ENCODE data around the gene RPTOR.

The RPTOR gene

DNA sequence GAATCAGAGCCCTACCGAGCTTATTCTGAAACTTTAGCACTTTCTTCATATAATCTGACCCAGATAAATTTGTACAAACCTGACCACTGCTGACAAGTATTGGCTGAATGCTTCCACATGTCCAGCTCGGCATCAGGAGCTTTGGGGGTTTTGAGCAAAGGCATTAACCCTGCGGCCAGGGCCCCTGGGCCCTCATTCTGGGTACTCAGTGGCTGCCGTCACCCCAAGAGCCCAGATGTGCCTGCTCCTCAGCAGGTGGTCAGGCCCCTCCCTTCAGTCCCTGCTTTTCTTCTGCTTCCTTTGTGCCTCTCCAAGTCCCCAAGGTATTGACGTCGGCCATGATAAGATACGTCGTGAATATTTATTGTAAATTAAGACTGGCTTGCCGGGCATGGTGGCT is 399.7 kb downstream of the RPTOR start:
- intact Hi-C loops (cut with micrococcal nuclease), result no loop called here
- Mint-ChIP-seq H3K36me3 (ENCODE audit: low read depth) (peaks cover 82% of the 10 kb centered on the region), H3K4me3 (no peak overlapping the region), H3K27me3 (no peaks in the 10 kb centered on the region), H3K4me1 (ENCODE audit: low read depth) (peaks cover 49% of the 10 kb centered on the region), H3K27ac (peak overlapping the region; percentile 80), H3K9me3 (no peaks in the 10 kb centered on the region)

DNA sequence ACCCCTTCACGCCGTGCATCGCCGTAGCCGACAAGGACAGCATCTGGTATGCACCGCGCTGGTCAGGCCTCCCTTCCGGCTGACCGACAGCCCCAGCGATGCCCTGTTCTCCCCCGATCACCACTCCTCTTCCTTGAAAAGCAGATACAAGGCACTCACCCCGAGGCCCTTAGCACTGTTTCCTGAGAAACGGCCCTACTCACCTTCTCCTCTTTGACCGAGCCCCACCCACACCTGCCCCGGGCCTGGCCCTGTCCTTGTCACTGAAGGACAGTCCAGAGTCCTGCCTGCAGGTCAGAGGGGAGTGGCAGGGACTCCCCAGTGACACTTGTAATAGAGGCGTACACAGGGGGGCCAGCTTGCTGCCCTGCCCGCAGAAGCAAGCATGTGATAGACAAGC is 401.1 kb downstream of the RPTOR start:
- Mint-ChIP-seq H3K27ac (no peak overlapping the region), H3K4me1 (ENCODE audit: low read depth) (peaks cover 37% of the 10 kb centered on the region), H3K4me3 (no peak overlapping the region), H3K36me3 (ENCODE audit: low read depth) (peaks cover 89% of the 10 kb centered on the region), H3K27me3 (no peaks in the 10 kb centered on the region), H3K9me3 (no peaks in the 10 kb centered on the region)
- intact Hi-C loops (cut with micrococcal nuclease), result no loop called here

DNA sequence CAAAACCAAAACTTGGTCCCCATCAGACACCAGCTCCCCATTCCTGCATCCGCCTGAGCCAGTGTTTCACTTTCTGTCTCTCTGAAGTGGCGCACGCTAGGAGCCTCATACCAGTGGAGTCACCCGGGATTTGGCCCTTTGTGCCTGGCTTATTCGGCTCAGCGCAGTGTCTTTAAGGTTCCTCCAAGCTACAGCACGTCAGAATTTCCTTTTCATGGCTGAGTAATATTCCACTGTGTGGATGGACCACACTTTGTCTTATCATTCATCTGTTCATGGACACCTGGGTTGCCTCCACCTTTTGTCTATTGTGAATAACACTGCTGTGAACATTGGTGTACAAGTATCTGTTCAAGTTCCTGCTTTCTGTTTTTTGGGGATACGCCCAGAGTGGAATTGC is 401.8 kb downstream of the RPTOR start:
- no peak overlapping the region for H3K4me3 Mint-ChIP-seq
- H3K27me3 Mint-ChIP-seq, result no peaks in the 10 kb centered on the region
- intact Hi-C loops (cut with micrococcal nuclease), result no loop called here
- H3K36me3 Mint-ChIP-seq (ENCODE audit: low read depth), result peaks cover 89% of the 10 kb centered on the region
- H3K27ac Mint-ChIP-seq, result no peak overlapping the region
- no peaks in the 10 kb centered on the region for H3K9me3 Mint-ChIP-seq
- peaks cover 30% of the 10 kb centered on the region for H3K4me1 Mint-ChIP-seq (ENCODE audit: low read depth)

DNA sequence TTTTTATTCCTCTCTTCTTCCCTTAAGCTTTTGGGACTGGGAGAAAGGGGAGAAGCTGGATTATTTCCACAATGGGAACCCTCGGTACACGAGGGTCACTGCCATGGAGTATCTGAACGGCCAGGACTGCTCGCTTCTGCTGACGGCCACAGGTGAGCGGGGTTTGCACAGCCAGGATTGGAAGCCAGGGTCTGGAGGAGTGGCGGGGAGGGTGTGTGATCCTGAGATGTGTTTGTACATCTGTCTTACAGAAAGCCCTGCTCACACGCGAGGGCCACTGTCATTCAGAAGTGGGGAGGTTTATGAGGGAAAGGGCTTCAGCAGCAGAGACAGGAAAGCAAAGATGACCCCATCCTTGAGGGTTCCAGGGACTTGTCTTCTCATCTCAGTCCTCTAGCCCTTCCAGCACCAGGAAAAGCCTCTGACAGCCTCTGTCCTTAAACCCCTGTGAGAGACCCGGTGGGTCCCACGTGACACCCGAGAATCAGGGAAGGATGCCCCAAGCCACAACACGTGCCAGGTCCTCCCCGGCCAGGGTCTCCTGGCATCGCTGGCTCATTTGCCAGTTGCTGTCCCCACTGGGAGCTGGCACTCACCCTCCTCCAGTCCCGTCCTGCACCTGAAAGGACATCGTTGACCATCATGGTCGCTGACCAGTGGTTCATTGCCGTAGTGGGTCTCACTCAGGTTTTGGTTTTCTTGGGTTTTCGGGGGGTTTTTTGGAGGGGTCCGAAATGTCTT is 402.7 kb downstream of the RPTOR start:
- Mint-ChIP-seq H3K4me3 (no peak overlapping the region), H3K36me3 (ENCODE audit: low read depth) (peaks cover 89% of the 10 kb centered on the region), H3K9me3 (no peaks in the 10 kb centered on the region), H3K4me1 (ENCODE audit: low read depth) (peaks cover 21% of the 10 kb centered on the region), H3K27ac (no peak overlapping the region), H3K27me3 (no peaks in the 10 kb centered on the region)
- intact Hi-C loops (cut with micrococcal nuclease), result no loop called here

DNA sequence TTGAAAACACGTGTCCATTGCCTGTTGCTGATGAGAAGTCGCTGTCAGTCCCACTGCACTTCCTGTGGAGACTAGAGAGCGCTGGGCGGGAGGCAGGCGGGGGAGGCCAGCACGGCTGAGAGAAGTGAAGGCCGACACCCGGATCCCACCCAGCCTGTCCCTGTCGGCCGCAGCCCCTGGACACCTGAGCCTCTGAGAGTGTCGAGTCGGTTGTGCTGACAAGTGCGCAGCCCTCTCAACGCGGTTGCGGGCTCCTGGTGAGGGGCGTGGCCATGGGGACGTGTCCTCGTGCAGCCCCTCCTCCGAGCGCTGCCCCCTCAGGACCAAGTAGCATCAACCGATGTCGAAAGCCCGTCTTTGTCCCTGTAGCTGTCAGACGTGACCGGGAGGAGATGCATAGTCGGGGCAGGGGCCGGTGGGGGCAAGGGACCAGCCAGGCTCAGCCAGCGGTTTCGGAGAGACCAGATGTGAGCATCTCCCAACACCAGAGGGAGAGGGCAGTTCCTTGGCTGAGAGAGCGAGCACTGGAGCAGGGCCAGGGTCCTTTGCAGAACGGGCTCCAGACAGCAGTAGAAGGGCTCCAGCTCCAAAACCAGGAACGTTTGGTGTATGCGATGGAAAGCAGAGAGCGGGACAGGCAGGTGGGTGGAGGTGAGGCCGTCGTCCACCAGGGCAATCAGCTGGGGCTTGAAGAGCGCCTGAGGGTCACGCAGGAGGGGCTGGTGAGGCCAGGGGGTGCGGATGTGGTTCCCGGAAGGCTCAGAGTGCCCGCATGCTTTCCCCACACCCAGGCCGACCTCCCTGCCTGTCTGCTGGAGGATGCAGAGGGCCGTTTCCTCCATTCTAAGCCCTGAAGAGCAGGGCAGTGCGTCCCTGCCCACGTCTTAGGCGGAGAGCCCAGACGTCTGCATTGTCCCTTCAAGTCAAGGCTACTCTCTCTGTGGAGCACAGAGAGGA is 403.7 kb downstream of the RPTOR start:
- intact Hi-C loops (cut with micrococcal nuclease), result no loop called here
- Mint-ChIP-seq H3K27me3 (no peaks in the 10 kb centered on the region), H3K4me3 (no peak overlapping the region), H3K4me1 (ENCODE audit: low read depth) (peaks cover 18% of the 10 kb centered on the region), H3K9me3 (no peaks in the 10 kb centered on the region), H3K36me3 (ENCODE audit: low read depth) (peaks cover 89% of the 10 kb centered on the region), H3K27ac (no peak overlapping the region)

DNA sequence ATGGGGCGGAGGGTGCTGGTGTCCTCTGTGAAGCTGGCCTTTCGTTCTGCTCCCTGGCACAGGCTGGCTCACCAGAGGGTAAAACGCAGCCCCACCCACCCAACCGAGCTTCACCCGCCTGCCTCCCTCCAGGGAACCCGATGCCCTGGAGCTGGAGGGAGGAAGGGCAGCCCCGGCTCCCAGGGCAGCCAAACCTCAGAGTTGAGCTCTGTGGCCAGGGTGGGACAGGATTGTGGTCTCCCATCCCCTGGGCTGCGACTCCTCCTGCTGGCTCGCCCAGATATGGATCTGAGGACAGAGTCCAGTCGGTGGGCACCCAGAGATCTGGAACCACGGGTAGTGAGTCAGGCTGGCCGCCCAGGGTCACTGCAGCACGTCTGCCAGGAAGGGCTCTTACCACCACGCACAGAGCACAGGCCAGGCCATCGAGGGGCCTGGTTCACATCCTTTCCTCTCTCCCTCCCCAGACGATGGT is 404.4 kb downstream of the RPTOR start:
- H3K36me3 Mint-ChIP-seq (ENCODE audit: low read depth), result peaks cover 96% of the 10 kb centered on the region
- no peaks in the 10 kb centered on the region for H3K9me3 Mint-ChIP-seq
- no peak overlapping the region for H3K27ac Mint-ChIP-seq
- H3K27me3 Mint-ChIP-seq, result no peaks in the 10 kb centered on the region
- peaks cover 18% of the 10 kb centered on the region for H3K4me1 Mint-ChIP-seq (ENCODE audit: low read depth)
- no peak overlapping the region for H3K4me3 Mint-ChIP-seq
- intact Hi-C loops (cut with micrococcal nuclease), result no loop called here

DNA sequence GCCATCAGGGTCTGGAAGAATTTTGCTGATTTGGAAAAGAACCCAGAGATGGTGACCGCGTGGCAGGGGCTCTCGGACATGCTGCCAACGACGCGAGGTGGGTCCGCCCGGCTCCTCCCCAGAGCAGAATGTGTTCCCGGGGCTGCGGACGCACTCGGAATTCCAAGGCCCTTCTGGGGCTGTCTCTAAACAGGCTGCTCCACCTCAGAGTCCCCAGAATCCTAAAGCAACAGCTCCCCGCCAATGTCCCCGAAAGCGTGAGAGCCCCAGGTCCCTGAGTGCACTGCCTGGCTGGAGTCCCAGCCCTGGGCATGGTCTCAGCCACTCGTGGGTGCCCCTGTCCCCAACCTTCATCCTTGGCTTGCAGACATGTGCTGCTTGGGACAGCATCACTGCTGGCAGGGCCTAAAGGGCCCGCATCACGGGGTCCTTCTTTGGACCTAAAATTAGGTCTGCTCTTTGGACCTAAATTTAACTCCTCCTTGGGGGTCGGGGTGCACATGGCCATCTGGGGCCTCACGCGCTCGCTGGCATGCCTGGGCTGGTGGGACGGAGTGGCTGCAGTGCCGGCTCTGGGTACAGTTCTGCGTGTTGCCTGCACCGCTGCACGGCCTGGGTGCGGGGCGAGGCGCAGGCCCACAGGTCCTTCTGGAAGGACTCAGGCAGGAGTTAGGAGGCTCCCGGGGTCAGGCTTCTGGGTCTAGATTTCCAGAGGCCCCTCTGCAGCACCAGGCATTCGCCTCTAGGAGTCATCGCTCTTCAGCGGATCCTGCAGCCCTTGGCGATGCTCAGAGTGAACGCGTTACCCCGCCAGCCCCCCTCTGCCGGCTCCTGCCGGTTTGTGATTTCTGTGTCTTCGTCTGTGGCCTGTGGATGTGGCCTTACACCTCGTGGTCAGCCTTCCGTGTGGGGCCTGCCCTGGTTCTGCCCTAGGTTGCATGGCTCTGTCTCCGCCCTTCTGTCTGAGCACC is 405.1 kb downstream of the RPTOR start:
- Mint-ChIP-seq H3K27me3 (no peaks in the 10 kb centered on the region), H3K27ac (no peak overlapping the region), H3K36me3 (ENCODE audit: low read depth) (peaks cover 95% of the 10 kb centered on the region), H3K9me3 (no peaks in the 10 kb centered on the region), H3K4me1 (ENCODE audit: low read depth) (peaks cover 13% of the 10 kb centered on the region), H3K4me3 (no peak overlapping the region)
- intact Hi-C loops (cut with micrococcal nuclease), result no loop called here

DNA sequence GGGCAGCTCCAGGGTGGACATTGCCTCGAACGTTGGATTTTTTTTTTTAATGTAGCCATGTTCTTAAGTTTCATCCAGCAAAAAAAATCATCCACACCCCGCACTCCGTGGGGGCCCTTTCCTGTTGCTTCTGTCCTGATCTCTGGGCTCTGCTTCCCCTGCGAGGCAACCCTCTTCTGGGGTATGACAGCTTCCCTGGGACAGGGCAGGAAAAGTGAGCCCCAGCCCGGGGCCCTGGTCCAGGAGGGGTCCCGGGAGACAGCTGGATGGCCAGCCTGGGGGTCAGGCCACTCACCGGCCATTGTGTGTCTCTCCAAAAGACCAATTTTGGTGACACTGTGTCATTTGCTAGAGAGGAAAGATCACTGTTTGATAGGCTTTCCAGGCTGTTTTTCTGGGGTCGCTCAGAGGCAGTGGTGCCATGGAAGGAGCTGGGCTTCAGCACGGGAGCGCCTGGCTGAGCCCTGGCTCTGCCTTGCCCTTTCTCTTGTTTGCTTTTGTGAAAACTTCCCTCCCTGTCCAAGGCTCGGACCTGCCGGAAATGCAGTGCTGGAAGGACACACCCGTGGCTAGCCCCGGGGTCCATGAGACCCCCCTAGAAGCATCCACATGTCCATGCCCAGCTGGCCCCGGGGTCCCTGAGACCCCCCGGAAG is 406.0 kb downstream of the RPTOR start:
- Mint-ChIP-seq H3K27me3 (no peaks in the 10 kb centered on the region), H3K9me3 (no peaks in the 10 kb centered on the region), H3K4me1 (ENCODE audit: low read depth) (peaks cover 13% of the 10 kb centered on the region), H3K27ac (no peak overlapping the region), H3K36me3 (ENCODE audit: low read depth) (peaks cover 93% of the 10 kb centered on the region), H3K4me3 (no peak overlapping the region)
- intact Hi-C loops (cut with micrococcal nuclease), result no loop called here

DNA sequence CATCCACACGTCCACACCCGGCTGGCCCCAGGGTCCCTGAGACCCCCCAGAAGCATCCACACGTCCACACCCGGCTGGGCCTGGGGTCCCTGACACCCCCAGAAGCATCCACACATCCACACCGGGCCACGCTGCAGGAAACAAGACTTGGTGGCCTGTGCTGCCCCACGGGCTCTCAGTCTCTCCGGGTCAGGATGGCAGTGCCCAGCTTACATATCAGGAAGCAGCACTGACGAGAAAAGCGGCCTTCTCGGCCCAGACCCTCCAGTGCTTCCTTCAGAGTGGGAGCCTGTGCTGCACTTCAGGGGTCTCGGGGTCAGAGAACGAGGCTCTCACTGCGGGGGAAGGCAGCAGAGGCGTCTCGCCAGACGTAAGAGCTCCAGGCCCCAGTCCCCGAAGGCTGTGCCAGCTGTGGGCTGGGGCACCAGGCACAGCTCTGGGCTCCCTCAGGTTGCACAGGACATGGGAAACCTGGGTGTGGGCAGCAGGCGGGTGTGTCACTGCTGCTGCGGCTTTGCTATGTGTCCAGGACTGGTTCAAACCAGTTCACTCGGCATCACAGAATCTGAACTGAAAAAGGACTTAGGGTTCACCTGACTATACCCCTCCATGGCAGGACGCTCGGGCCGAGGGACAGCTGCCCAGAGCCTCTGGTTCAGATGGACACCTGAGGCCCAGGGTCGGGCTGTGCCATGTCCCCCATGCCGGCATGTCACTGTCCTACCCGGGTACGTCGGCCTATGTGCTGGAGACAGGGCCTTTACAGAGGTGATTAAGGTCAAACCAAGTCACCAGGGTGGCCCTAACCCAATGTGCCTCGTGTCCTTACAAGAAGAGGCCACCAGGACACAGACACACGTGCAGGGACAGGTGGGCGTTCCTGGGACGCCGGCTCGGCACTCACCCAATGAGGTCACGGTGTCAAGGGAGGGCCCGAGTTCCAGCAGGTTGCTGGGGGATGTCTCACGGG is 406.8 kb downstream of the RPTOR start:
- intact Hi-C loops (cut with micrococcal nuclease), result no loop called here
- Mint-ChIP-seq H3K27ac (no peak overlapping the region), H3K36me3 (ENCODE audit: low read depth) (peaks cover 93% of the 10 kb centered on the region), H3K4me1 (ENCODE audit: low read depth) (peaks cover 13% of the 10 kb centered on the region), H3K4me3 (no peak overlapping the region), H3K27me3 (no peaks in the 10 kb centered on the region), H3K9me3 (no peaks in the 10 kb centered on the region)

DNA sequence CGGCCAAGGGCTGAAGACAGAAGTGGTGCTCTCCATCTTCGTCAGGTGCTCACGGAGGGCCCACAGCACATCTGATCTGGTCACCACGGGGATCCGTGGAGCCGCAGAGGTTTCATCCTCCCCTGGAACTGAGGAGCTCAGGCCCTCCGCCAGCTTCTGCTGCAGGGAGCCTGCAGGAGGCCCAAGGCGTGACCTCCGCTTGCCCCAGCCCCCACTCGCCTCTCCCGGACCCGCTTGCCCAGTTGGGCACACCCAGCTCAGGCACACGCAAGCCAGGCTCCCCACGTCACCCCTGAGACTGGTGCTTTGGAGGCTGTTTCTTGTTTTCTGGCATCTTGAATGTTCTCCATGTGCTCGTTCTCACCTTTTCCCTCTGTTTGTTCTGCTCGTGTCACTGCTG is 407.7 kb downstream of the RPTOR start:
- Mint-ChIP-seq H3K4me3 (no peak overlapping the region), H3K36me3 (ENCODE audit: low read depth) (peaks cover 90% of the 10 kb centered on the region), H3K27ac (no peak overlapping the region), H3K9me3 (no peaks in the 10 kb centered on the region), H3K4me1 (ENCODE audit: low read depth) (peaks cover 7% of the 10 kb centered on the region), H3K27me3 (no peaks in the 10 kb centered on the region)
- intact Hi-C loops (cut with micrococcal nuclease), result no loop called here

DNA sequence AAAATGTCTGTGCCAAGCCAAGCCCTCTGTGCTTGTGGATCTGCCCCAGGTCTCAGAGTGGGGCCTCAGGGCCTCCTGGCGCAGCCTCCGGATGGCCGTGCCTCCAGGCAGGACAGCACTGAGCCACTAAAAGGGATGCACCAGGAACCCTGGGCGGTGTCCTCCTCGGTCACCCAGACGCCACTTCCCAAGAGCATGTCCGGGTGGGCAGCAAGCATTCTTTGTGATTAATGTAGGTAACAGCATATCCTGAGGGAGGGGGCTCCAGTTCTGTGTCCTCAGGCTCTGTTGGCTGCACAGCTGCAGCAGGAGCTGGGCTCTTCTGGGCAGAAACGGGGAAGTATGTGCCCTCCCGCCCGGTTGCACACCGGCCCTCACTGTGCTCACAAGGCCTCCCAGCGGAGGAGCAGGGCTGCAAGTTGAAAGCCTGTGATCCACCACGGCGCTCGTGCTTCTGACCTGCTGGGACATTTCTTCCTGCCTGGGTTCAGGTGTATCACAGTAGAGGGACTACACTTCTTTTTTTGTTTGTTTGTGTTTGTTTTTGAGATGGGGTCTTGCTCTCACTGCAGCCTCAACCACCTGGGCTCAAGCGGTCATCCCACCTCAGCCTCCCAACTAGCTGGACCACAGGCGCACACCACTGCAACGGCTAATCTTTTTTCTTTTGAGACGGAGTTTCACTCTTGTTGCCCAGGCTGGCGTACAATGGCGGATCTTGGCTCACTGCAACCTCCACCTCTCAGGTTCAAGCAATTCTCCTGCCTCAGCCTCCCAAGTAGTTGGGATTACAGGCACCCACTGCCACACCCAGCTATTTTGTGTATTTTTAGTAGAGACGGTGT is 409.1 kb downstream of the RPTOR start:
- Mint-ChIP-seq H3K9me3 (no peaks in the 10 kb centered on the region), H3K27ac (no peak overlapping the region), H3K27me3 (no peaks in the 10 kb centered on the region), H3K36me3 (ENCODE audit: low read depth) (peaks cover 82% of the 10 kb centered on the region), H3K4me3 (no peak overlapping the region), H3K4me1 (ENCODE audit: low read depth) (peaks cover 7% of the 10 kb centered on the region)
- intact Hi-C loops (cut with micrococcal nuclease), result no loop called here

DNA sequence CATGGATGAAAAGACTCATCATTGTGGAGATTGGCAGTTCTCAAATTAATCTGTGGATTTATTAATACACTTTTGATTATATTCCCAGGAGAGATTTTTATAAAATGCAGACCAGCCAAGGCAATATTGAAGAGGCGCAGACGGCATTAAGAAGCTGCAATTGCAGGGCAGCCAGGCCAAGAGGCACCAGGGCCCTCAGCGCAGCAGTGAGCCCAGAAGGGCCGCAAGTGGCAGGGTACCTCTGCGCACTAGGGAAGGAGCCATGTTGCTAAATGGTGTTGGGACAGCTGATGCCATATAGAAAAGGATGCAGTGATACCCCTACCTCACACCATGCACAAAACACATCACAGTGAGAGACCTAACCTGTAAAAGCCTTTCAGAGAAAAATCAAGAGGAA is 410.4 kb downstream of the RPTOR start:
- H3K4me3 Mint-ChIP-seq, result no peak overlapping the region
- no peaks in the 10 kb centered on the region for H3K9me3 Mint-ChIP-seq

More for the DNA sequence above, 410.4 kb downstream of the RPTOR start:
- intact Hi-C loops (cut with micrococcal nuclease), result no loop called here
- Mint-ChIP-seq H3K4me1 (ENCODE audit: low read depth) (peaks cover 7% of the 10 kb centered on the region), H3K36me3 (ENCODE audit: low read depth) (peaks cover 70% of the 10 kb centered on the region), H3K27me3 (no peaks in the 10 kb centered on the region), H3K27ac (no peak overlapping the region)
